Astrocyte (in vitro differentiated cells and primary cell): Measurements from ENCODE around the gene MAFB.

Experiments used
- EZH2 ChIP-seq: IDR thresholded peaks from 2 replicates; pipeline ENCODE4 v1.6.1; 2012; ENCODE audit warnings: mild to moderate bottlenecking, low read length, inconsistent platforms; ENCODE audit not compliant: insufficient read depth
- TF ChIP-seq, protein P1 (sequence below): IDR thresholded peaks from 2 replicates; pipeline ENCODE4 v1.5.1; 2011; ENCODE audit warnings: low read depth, mild to moderate bottlenecking, inconsistent platforms, low read length, moderate library complexity; ENCODE audit not compliant: insufficient read depth

DNA sequence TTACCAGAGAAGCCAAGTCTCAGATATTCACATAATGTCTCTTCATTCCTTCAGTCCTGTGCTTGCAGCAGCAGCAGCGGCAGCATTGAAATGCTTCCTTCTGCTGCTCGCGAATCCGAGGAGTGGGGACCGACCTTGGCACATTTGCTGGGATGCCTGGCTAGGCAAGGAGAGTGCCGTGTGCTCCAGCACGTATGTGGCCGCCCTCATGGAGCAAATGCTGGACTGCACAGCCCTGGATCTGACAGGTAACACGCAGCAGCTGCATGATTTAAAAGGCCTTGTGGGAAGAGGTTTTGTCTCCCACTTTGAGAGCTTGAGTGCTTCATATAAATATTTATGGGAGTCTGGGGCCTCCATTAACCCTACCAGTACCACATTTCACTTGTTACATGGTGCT lies 9.9 kb downstream of the MAFB start:
- TF ChIP-seq, protein P1, sequence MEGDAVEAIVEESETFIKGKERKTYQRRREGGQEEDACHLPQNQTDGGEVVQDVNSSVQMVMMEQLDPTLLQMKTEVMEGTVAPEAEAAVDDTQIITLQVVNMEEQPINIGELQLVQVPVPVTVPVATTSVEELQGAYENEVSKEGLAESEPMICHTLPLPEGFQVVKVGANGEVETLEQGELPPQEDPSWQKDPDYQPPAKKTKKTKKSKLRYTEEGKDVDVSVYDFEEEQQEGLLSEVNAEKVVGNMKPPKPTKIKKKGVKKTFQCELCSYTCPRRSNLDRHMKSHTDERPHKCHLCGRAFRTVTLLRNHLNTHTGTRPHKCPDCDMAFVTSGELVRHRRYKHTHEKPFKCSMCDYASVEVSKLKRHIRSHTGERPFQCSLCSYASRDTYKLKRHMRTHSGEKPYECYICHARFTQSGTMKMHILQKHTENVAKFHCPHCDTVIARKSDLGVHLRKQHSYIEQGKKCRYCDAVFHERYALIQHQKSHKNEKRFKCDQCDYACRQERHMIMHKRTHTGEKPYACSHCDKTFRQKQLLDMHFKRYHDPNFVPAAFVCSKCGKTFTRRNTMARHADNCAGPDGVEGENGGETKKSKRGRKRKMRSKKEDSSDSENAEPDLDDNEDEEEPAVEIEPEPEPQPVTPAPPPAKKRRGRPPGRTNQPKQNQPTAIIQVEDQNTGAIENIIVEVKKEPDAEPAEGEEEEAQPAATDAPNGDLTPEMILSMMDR: no peak
- no peak for TF ChIP-seq EZH2
